ENCODE data around the gene HNRNPA2B1. TPM values are rescaled to one million over a fixed set of nuclear protein-coding genes. Genes with fewer than 3 reads are reported as not detected.

Gene HNRNPA2B1
- total RNA-seq, 1 experiment from 2014 or later, result 1,101 TPM

DNA sequence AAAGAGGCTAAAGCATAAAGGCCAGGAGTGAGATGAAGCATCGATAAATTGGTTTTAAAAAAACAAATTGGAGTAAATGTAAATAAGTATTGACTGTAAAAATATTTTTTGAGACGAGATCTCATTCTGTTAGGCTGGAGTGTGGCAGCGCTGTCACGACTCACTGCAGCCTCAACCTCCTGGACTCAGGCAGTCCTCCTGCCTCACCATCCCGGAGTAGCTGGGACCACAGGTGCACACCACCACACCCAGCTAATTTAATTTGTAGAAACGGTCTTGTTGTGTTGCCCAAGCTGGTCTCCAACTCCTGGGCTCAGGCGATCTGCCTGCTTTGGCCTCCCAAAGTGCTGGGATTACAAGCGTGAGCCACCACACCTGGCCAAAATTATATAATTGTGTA is 17.8 kb downstream of the HNRNPA2B1 start (continued):
- TF ChIP-seq HMGA2 (CRISPR knock-in tag; IDR thresholded peaks at IDR 0.05), result no peak
- TF ChIP-seq ESRRA (CRISPR knock-in tag; IDR thresholded peaks at IDR 0.05; ENCODE audit: borderline replicate concordance), result no peak
- peak; percentile 47; the same call in 1 of the 2 replicates for TF ChIP-seq EMX1 (CRISPR knock-in tag; IDR thresholded peaks at IDR 0.05)
- TF ChIP-seq, protein P1, sequence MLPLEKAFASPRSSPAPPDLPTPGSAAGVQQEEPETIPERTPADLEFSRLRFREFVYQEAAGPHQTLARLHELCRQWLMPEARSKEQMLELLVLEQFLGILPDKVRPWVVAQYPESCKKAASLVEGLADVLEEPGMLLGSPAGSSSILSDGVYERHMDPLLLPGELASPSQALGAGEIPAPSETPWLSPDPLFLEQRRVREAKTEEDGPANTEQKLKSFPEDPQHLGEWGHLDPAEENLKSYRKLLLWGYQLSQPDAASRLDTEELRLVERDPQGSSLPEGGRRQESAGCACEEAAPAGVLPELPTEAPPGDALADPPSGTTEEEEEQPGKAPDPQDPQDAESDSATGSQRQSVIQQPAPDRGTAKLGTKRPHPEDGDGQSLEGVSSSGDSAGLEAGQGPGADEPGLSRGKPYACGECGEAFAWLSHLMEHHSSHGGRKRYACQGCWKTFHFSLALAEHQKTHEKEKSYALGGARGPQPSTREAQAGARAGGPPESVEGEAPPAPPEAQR (CRISPR knock-in tag; IDR thresholded peaks at IDR 0.05), result no peak

GRCh38 chr7:26182283-26182682 is 18.3 kb downstream of the HNRNPA2B1 start:
- Mint-ChIP-seq H3K9me3 (0 out of 2 replicates have a peak, but pooled peaks cover 1% of the 10 kb centered on the region), H3K4me1 (peaks cover 37% of the 10 kb centered on the region), H3K27me3 (ENCODE audit: low read depth) (no peaks in the 10 kb centered on the region), H3K36me3 (peaks cover 63% of the 10 kb centered on the region), H3K4me3 (no peak overlapping the region), H3K27ac (peak overlapping the region; percentile 47)
- ChIA-PET CTCF (interaction anchor here (1.7 to 2.1 kb wide), 4 partner anchors 92 to 290 kb away, joined by 5 to 14 read pairs (median 8); no protein-coding TSS in a partner anchor), POLR2A (interaction anchor here (1.1 to 1.8 kb wide), 2 partner anchors 9 to 81 kb away, joined by 4 to 5 read pairs; no protein-coding TSS in a partner anchor)
- no peak for ATAC-seq
- DNase-seq (ENCODE audit: low spot score), result no peak
- peak; percentile 47 for TF ChIP-seq ZNF671 (CRISPR knock-in tag; IDR thresholded peaks at IDR 0.05)
- TF ChIP-seq PRRX2 (CRISPR knock-in tag; IDR thresholded peaks at IDR 0.05), result no peak
- TF ChIP-seq EMX1 (CRISPR knock-in tag; IDR thresholded peaks at IDR 0.05), result 0 out of 2 replicates have a peak, but pooled peaks have one; percentile 22
- TF ChIP-seq NFATC4 (CRISPR knock-in tag; IDR thresholded peaks at IDR 0.05), result 0 out of 2 replicates have a peak, but pooled peaks have one; percentile 36
- no peak for TF ChIP-seq ZNF512 (CRISPR knock-in tag; IDR thresholded peaks at IDR 0.05; ENCODE audit: borderline replicate concordance)

GRCh38 chr7:26181474-26182227 is 18.9 kb downstream of the HNRNPA2B1 start:
- Mint-ChIP-seq H3K4me3 (no peak overlapping the region), H3K4me1 (peaks cover 36% of the 10 kb centered on the region), H3K9me3 (0 out of 2 replicates have a peak, but pooled peaks cover 4% of the 10 kb centered on the region), H3K27me3 (ENCODE audit: low read depth) (no peaks in the 10 kb centered on the region), H3K36me3 (peaks cover 66% of the 10 kb centered on the region), H3K27ac (peak overlapping the region; percentile 69)
- ChIA-PET POLR2A (interaction anchor here (0.7 to 1.8 kb wide), 4 partner anchors 13 to 80 kb away, joined by 3 to 5 read pairs (median 3); no protein-coding TSS in a partner anchor), CTCF (interaction anchor here (1.1 to 2.2 kb wide), 6 partner anchors 12 to 289 kb away, joined by 3 to 14 read pairs (median 8); no protein-coding TSS in a partner anchor)
- ATAC-seq (no peak), DNase-seq (ENCODE audit: low spot score) (no peak)
- TF ChIP-seq JAZF1 (CRISPR knock-in tag; IDR thresholded peaks at IDR 0.05), result no peak
- TF ChIP-seq NR3C1 (CRISPR knock-in tag; conservative IDR thresholded peaks at IDR 0.05; ENCODE audit: low read depth), result no peak
- no peak for TF ChIP-seq CTCF (IDR thresholded peaks at IDR 0.05)
- no peak for TF ChIP-seq MLX (CRISPR knock-in tag; IDR thresholded peaks at IDR 0.05)
- TF ChIP-seq, protein P2, sequence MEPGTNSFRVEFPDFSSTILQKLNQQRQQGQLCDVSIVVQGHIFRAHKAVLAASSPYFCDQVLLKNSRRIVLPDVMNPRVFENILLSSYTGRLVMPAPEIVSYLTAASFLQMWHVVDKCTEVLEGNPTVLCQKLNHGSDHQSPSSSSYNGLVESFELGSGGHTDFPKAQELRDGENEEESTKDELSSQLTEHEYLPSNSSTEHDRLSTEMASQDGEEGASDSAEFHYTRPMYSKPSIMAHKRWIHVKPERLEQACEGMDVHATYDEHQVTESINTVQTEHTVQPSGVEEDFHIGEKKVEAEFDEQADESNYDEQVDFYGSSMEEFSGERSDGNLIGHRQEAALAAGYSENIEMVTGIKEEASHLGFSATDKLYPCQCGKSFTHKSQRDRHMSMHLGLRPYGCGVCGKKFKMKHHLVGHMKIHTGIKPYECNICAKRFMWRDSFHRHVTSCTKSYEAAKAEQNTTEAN (CRISPR knock-in tag; IDR thresholded peaks at IDR 0.05), result no peak
- TF ChIP-seq FOXK1 (CRISPR knock-in tag; IDR thresholded peaks at IDR 0.05), result no peak
- no peak for TF ChIP-seq NFATC4 (CRISPR knock-in tag; IDR thresholded peaks at IDR 0.05)
- no peak for TF ChIP-seq ZNF219 (CRISPR knock-in tag; IDR thresholded peaks at IDR 0.05; ENCODE audit: borderline replicate concordance)
- TF ChIP-seq ZNF263 (CRISPR knock-in tag; IDR thresholded peaks at IDR 0.05; ENCODE audit: low read depth), result no peak
- TF ChIP-seq FOXP1 (CRISPR knock-in tag; IDR thresholded peaks at IDR 0.05; ENCODE audit: borderline replicate concordance), result no peak
- no peak for TF ChIP-seq NR2C2 (CRISPR knock-in tag; IDR thresholded peaks at IDR 0.05)
- no peak for TF ChIP-seq GTF2I (CRISPR knock-in tag; conservative IDR thresholded peaks at IDR 0.05)
- TF ChIP-seq NFYB (CRISPR knock-in tag; conservative IDR thresholded peaks at IDR 0.05; ENCODE audit: low read depth), result no peak
- TF ChIP-seq TP53 (CRISPR knock-in tag; IDR thresholded peaks at IDR 0.05), result no peak
- no peak for TF ChIP-seq ZNF671 (CRISPR knock-in tag; IDR thresholded peaks at IDR 0.05)
- TF ChIP-seq NR1H2 (CRISPR knock-in tag; IDR thresholded peaks at IDR 0.05), result no peak
